Activated T-helper 1 cell treated with anti-CD3 and anti-CD28 coated beads, Interleukin-12 subunit alpha, Interleukin-12 subunit beta, Interleukin-2, Interleukin-4 antibody, amounts not matched to agents 30 ng/mL and 10 ng/mL and 1 ng/mL, durations not matched to agents 14 hours and 24 hours and 36 hours (primary cell): ENCODE data around the gene CATSPERD. TPM values are rescaled to one million over a fixed set of nuclear protein-coding genes. Genes with fewer than 3 reads are reported as not detected.

ENCODE experiments used
- DNase-seq: peaks from one replicate; pipeline ENCODE4 v3.0.0; 2021; ENCODE audit warnings: low spot score
- H3K27ac Mint-ChIP-seq: one replicate; pipeline ENCODE4 v1.8.0; 2021; ENCODE audit warnings: mild to moderate bottlenecking, mixed read lengths
- H3K27me3 Mint-ChIP-seq: one replicate; pipeline ENCODE4 v1.8.0; 2022; ENCODE audit warnings: mild to moderate bottlenecking, moderate library complexity, mixed read lengths; ENCODE audit not compliant: insufficient read depth
- H3K36me3 Mint-ChIP-seq: one replicate; pipeline ENCODE4 v1.8.0; 2021; ENCODE audit warnings: low read depth, mixed read lengths
- H3K4me1 Mint-ChIP-seq: one replicate; pipeline ENCODE4 v1.8.0; 2021; ENCODE audit warnings: low read depth, mixed read lengths
- H3K4me3 Mint-ChIP-seq: one replicate; pipeline ENCODE4 v1.8.0; 2021; ENCODE audit warnings: mild to moderate bottlenecking, moderate library complexity, mixed read lengths
- H3K9me3 Mint-ChIP-seq: one replicate; pipeline ENCODE4 v1.8.0; 2021; ENCODE audit warnings: mixed read lengths
- intact Hi-C: fragments of 100-400 bp; cut with micrococcal nuclease; formaldehyde crosslinking; loops from one replicate; pipeline ENCODE4 v1.15.1; 2024
- total RNA-seq: library from RNA; stranded (reverse); gene quantifications from 2 replicates; pipeline ENCODE4 v1.2.3, GENCODE V29; 2022

CATSPERD gene
- total RNA-seq, 1 donor from 2014 or later = not detected

GRCh38 chr19:5823579-5824281, 103.3 kb downstream of the CATSPERD start:
- Mint-ChIP-seq H3K36me3 (no peaks in the 10 kb centered on the region), H3K4me1 (peaks cover 8% of the 10 kb centered on the region), H3K27ac (no peak overlapping the region), H3K9me3 (no peaks in the 10 kb centered on the region), H3K27me3 (no peaks in the 10 kb centered on the region), H3K4me3 (no peak overlapping the region)
- intact Hi-C loops = no loop called here
- DNase-seq = no peak

DNA sequence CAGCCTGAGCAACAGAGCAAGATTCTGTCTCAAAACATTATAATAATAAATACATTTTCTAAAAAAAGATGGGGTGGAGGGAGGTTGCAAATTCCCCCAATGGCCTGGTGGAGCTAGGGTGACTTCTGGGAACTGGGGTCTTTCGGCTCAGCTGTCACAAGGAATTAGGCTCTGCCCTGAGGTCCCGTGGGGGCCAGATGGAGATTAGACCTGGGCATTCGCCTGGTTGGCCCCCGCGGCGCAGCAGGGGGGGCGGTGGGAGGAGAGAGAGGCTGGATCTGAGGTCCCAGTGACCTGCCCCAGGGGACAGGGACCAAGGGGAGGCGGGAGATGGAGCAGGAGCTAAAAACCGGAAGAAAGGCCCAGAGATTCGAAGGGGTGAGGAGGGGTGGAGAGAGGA, 104.3 kb downstream of the CATSPERD start:
- no peak for DNase-seq
- intact Hi-C loops = no loop called here
- Mint-ChIP-seq H3K36me3 (no peaks in the 10 kb centered on the region), H3K4me1 (peaks cover 8% of the 10 kb centered on the region), H3K9me3 (no peaks in the 10 kb centered on the region), H3K4me3 (no peak overlapping the region), H3K27me3 (no peaks in the 10 kb centered on the region), H3K27ac (no peak overlapping the region)

GRCh38 chr19:5825178-5825577, 104.7 kb downstream of the CATSPERD start:
- no peak overlapping the region for H3K4me3 Mint-ChIP-seq
- no peak for DNase-seq
- no peaks in the 10 kb centered on the region for H3K9me3 Mint-ChIP-seq
- intact Hi-C loops = no loop called here
- H3K36me3 Mint-ChIP-seq = no peaks in the 10 kb centered on the region
- H3K27me3 Mint-ChIP-seq = no peaks in the 10 kb centered on the region
- no peak overlapping the region for H3K27ac Mint-ChIP-seq
- peaks cover 11% of the 10 kb centered on the region for H3K4me1 Mint-ChIP-seq

DNA sequence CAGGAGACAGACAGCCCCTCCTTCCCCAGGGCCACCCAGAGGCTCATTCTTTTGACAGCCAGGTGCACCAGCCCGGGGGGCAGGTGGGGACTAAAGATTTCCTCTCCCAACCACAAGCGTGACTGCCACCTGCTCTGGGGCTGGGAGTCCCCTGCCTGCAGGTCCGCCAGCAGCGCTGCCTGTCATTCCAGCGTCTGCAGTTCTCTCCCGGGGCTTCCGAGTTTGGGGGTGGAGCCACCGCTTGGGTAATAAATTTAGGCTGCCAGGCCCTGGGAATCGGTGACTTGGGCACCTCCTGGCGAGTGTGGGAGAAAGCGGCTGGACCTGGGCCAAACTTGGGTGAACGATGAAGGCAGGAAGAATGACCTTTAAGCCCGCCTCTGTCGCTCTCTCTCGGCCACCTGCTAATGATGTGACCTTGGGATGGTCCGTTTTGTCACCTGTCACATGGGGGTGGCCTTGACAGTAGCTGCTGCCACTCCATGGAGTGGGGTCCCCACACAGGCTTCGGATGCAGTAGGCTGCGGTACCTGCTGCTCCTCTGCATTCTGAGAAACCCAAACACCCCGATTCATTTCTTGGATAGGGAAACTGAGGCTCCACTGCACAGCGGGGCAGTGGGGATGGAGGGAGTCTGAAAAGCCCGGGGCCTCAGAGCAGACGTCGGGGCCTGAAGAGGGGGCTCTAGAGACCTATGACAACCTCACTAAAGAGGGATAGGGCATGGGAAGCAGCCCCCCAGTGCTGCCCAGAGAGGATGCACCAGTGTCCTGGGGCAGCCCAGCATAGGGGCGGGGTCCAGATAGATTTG, 106.3 kb downstream of the CATSPERD start:
- Mint-ChIP-seq H3K27ac (peak overlapping the region; percentile 87), H3K9me3 (no peaks in the 10 kb centered on the region), H3K4me1 (peaks cover 13% of the 10 kb centered on the region), H3K36me3 (no peaks in the 10 kb centered on the region), H3K4me3 (peak overlapping the region; percentile 77), H3K27me3 (no peaks in the 10 kb centered on the region)
- intact Hi-C loops = no loop called here
- no peak for DNase-seq

DNA sequence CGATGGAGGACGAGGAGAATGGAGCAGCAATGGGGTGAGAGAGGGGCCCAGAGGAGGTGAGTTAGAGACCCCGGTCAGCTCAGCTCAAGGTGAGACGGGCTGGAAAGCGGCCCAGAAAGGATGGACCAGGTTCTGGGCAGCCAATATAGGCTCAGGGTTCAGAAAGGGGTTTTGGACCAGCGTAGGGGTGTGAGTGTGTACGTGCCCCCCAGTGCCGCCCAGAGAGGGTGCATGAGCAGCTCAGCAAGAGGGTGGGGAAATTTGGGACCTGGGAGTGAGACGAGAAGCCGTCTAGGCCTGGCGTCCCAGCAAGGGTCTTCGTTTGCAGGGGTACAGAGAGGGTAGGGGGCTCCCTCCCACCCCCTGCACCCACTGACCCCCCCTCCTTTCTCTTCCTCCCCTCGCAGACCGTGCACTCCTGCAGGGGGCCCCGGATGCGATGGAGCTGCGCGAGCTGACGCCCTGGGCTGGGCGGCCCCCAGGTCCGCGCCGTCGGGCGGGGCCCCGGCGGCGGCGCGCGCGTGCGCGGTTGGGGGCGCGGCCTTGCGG, 107.0 kb downstream of the CATSPERD start:
- peak overlapping the region; percentile 87 for H3K27ac Mint-ChIP-seq
- H3K9me3 Mint-ChIP-seq = no peaks in the 10 kb centered on the region
- H3K4me1 Mint-ChIP-seq = peaks cover 13% of the 10 kb centered on the region
- peaks cover 2% of the 10 kb centered on the region for H3K27me3 Mint-ChIP-seq
- intact Hi-C loops = no loop called here
- DNase-seq = no peak
- H3K36me3 Mint-ChIP-seq = no peaks in the 10 kb centered on the region
- peak overlapping the region; percentile 77 for H3K4me3 Mint-ChIP-seq

GRCh38 chr19:5827891-5828660, 107.6 kb downstream of the CATSPERD start:
- peak overlapping the region; percentile 99 for H3K4me3 Mint-ChIP-seq
- no peaks in the 10 kb centered on the region for H3K9me3 Mint-ChIP-seq
- peaks cover 2% of the 10 kb centered on the region for H3K27me3 Mint-ChIP-seq
- no peaks in the 10 kb centered on the region for H3K36me3 Mint-ChIP-seq
- DNase-seq = peak; percentile 96
- peaks cover 13% of the 10 kb centered on the region for H3K4me1 Mint-ChIP-seq
- H3K27ac Mint-ChIP-seq = peak overlapping the region; percentile 99
- intact Hi-C loops = loop anchor here (1.0 to 2.0 kb wide), 5 partner anchors 24 to 151 kb away; partner anchors contain the start of genes CATSPERD, LONP1, RANBP3 and VMAC

Other genes starting within 250 kb of the CATSPERD start
- gene TINCR, start 152.7 kb upstream of the CATSPERD start, total RNA-seq = 0.39 and 0.75 TPM in 2 replicates
- 104 and 106 TPM in 2 replicates for gene SAFB2, start 97.9 kb upstream of the CATSPERD start, total RNA-seq
- 143 and 146 TPM in 2 replicates for gene SAFB, start 97.6 kb upstream of the CATSPERD start, total RNA-seq
- gene MICOS13, start 40.1 kb upstream of the CATSPERD start, total RNA-seq = 57.4 and 60.6 TPM in 2 replicates
- 1.9 TPM in 2 replicates for gene HSD11B1L, start 39.6 kb upstream of the CATSPERD start, total RNA-seq
- gene RPL36, start 30.3 kb upstream of the CATSPERD start, total RNA-seq = 1,000 and 1,001 TPM in 2 replicates
- gene LONP1, start 491 bp upstream of the CATSPERD start, total RNA-seq = 180 and 186 TPM in 2 replicates
- gene PRR22, start 64.1 kb downstream of the CATSPERD start, total RNA-seq = 7.4 and 9.2 TPM in 2 replicates
- gene DUS3L, start 70.5 kb downstream of the CATSPERD start, total RNA-seq = 85.9 and 87.1 TPM in 2 replicates
- gene NRTN, start 84.4 kb downstream of the CATSPERD start, total RNA-seq = 0.23 and 0.44 TPM in 2 replicates
- gene FUT6, start 119.1 kb downstream of the CATSPERD start, total RNA-seq = not detected in 2 replicates
- gene FUT3, start 130.8 kb downstream of the CATSPERD start, total RNA-seq = not detected in 2 replicates
- gene FUT5, start 149.9 kb downstream of the CATSPERD start, total RNA-seq = not detected in 2 replicates
- 230 and 243 TPM in 2 replicates for gene NDUFA11, start 183.2 kb downstream of the CATSPERD start, total RNA-seq
- gene VMAC, start 184.2 kb downstream of the CATSPERD start, total RNA-seq = 3.5 and 4.2 TPM in 2 replicates
- gene CAPS, start 193.6 kb downstream of the CATSPERD start, total RNA-seq = 3.4 and 3.6 TPM in 2 replicates